Measurements from ENCODE around the gene TMEM131L. TPM values are rescaled to one million over a fixed set of nuclear protein-coding genes. Genes with fewer than 3 reads are reported as not detected.

TMEM131L gene
- total RNA-seq, 1 donor from 2014 or later, result 27.0 TPM

GRCh38 chr4:153472122-153473037, 6.2 kb downstream of the TMEM131L start:
- DNase-seq (ENCODE audit: low spot score), result no peak

GRCh38 chr4:153474251-153474650, 8.1 kb downstream of the TMEM131L start:
- no peak for DNase-seq (ENCODE audit: low spot score)

GRCh38 chr4:153476829-153477574, 10.8 kb downstream of the TMEM131L start:
- DNase-seq (ENCODE audit: low spot score), result no peak

GRCh38 chr4:153479101-153479500, 12.9 kb downstream of the TMEM131L start:
- DNase-seq (ENCODE audit: low spot score), result no peak

- DNase-seq (ENCODE audit: low spot score), result no peak
Observed at GRCh38 chr4:153480704-153481103, 14.5 kb downstream of the TMEM131L start.

GRCh38 chr4:153481478-153481877, 15.3 kb downstream of the TMEM131L start:
- DNase-seq (ENCODE audit: low spot score), result no peak

- no peak for DNase-seq (ENCODE audit: low spot score)
Observed at GRCh38 chr4:153483432-153484418, 17.6 kb downstream of the TMEM131L start.

GRCh38 chr4:153485359-153485758, 19.2 kb downstream of the TMEM131L start:
- DNase-seq (ENCODE audit: low spot score), result no peak

GRCh38 chr4:153485860-153486259, 19.7 kb downstream of the TMEM131L start:
- no peak for DNase-seq (ENCODE audit: low spot score)

- no peak for DNase-seq (ENCODE audit: low spot score)
Observed at GRCh38 chr4:153486281-153487151, 20.4 kb downstream of the TMEM131L start.

- no peak for DNase-seq (ENCODE audit: low spot score)
Observed at GRCh38 chr4:153488006-153488891, 22.1 kb downstream of the TMEM131L start.

GRCh38 chr4:153489856-153490558, 23.8 kb downstream of the TMEM131L start:
- DNase-seq (ENCODE audit: low spot score), result no peak

- DNase-seq (ENCODE audit: low spot score), result no peak
Observed at GRCh38 chr4:153490985-153491483, 24.9 kb downstream of the TMEM131L start.

GRCh38 chr4:153494562-153494961, 28.4 kb downstream of the TMEM131L start:
- no peak for DNase-seq (ENCODE audit: low spot score)

- DNase-seq (ENCODE audit: low spot score), result no peak
Observed at GRCh38 chr4:153495480-153496193, 29.5 kb downstream of the TMEM131L start.

- no peak for DNase-seq (ENCODE audit: low spot score)
Observed at GRCh38 chr4:153497091-153497531, 31.0 kb downstream of the TMEM131L start.
